ENCODE data around the gene ZIC1.

Gene ZIC1

GRCh38 chr3:147424581-147425387, 15.6 kb downstream of the ZIC1 start:
- DNase-seq: no peak

- no peak for DNase-seq
Observed at GRCh38 chr3:147425388-147425850, 16.3 kb downstream of the ZIC1 start.

GRCh38 chr3:147426931-147427330, 17.8 kb downstream of the ZIC1 start:
- DNase-seq: no peak

GRCh38 chr3:147427746-147428145, 18.6 kb downstream of the ZIC1 start:
- no peak for DNase-seq

GRCh38 chr3:147428326-147428725, 19.2 kb downstream of the ZIC1 start:
- no peak for DNase-seq

DNA sequence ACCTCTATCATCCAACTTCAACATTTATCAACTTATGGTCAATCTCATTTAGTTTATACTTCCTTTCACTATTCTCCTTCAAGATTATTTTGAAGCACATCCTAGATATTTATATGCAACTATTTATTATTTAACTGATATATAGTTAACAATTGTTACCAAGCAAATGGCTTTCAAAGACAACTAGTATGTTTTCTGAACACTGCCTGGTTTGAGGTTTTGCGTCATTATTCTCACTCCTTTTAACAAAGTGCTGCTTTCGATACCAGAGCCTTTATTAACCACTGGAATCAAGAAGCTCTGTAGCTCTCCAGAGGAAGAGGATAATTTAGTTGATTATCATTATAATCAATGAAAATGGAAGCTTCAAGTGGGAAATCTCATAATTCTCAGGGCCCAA, 19.6 kb downstream of the ZIC1 start:
- no peak for DNase-seq

- no peak for DNase-seq
Observed at GRCh38 chr3:147431751-147432150, 22.6 kb downstream of the ZIC1 start.

GRCh38 chr3:147447224-147447623, 38.1 kb downstream of the ZIC1 start:
- DNase-seq: no peak

GRCh38 chr3:147449669-147450068, 40.5 kb downstream of the ZIC1 start:
- DNase-seq: no peak

DNA sequence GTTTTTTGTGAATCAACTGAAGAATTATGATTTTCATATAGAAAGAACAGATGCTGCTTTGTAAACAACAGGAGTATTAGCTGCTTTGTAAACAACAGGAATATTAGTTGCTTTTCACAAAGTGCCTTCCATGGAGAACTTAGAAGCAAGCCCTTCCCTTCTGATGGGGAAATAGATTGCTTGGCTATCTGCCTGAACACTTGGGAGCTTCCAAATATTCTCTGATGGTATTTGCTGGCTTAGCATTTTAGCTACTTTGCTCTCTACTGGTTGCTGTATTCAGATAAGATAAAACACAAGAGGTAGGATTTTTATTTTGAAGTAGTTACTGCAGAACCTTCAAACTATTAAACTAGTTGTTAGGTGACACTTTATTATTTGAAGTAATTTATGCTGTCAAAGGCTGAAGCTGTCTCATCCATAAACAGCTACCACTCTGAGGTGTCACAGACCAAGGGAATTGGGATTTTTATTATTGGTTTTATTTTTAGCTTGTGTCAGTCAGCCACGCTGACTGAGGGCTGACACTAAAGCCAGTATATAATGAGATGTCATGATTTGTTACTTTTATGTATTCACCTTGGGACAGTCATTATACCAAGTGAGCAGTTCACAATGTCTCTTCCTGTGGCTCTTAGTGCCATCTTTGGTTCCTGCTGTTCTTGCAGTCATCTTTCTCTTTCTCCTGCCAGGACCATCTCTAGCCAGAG, 50.0 kb downstream of the ZIC1 start:
- DNase-seq: no peak

GRCh38 chr3:147462856-147463255, 53.7 kb downstream of the ZIC1 start:
- DNase-seq: no peak
